ENCODE results near the gene OS9. TPM values are rescaled to one million over a fixed set of nuclear protein-coding genes. Genes with fewer than 3 reads are reported as not detected.

OS9 gene
- total RNA-seq, 4 donors from 2014 or later, result 139 to 223 (median 148) TPM

DNA sequence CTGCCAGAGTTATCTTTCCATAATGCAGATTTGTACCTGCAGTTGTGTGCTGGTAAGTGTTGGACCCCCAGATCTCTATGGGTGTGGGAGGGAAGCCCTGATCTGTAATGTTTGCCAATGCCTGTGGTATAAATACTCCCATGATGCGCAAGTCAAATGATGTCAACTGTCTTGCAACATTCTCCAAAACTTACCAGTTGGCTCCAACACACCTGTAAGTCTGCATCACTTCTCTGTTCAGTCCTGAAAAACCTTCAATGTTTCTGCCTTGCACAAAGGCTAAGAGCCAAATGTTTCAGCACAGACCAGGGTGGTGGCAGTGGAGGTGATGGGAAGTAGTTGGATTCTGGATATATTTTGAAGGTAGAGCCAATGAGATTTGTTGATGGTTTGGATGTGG is 3.1 kb downstream of the OS9 start:
- Histone ChIP-seq H3K4me1 (peaks cover 12 to 21% (median 18%) of the 10 kb centered on the region in 4 donors), H3K36me3 (peaks cover 15 to 56% (median 37%) of the 10 kb centered on the region in 4 donors), H3K27ac (replicated peaks in 1 of 4) (no peak overlapping the region), H3K9me3 (no peaks in the 10 kb centered on the region), H3K4me3 (no peak overlapping the region), H3K27me3 (no peaks in the 10 kb centered on the region)
- WGBS, result 100% methylated on average over 1 of the region's 1 CpG
- intact Hi-C loops (cut with DNase I), result no loop called here
- no peak for DNase-seq (ENCODE audit: extremely low spot score)
- TF ChIP-seq, protein P1, sequence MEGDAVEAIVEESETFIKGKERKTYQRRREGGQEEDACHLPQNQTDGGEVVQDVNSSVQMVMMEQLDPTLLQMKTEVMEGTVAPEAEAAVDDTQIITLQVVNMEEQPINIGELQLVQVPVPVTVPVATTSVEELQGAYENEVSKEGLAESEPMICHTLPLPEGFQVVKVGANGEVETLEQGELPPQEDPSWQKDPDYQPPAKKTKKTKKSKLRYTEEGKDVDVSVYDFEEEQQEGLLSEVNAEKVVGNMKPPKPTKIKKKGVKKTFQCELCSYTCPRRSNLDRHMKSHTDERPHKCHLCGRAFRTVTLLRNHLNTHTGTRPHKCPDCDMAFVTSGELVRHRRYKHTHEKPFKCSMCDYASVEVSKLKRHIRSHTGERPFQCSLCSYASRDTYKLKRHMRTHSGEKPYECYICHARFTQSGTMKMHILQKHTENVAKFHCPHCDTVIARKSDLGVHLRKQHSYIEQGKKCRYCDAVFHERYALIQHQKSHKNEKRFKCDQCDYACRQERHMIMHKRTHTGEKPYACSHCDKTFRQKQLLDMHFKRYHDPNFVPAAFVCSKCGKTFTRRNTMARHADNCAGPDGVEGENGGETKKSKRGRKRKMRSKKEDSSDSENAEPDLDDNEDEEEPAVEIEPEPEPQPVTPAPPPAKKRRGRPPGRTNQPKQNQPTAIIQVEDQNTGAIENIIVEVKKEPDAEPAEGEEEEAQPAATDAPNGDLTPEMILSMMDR (IDR thresholded peaks at IDR 0.05), result no peak
- TF ChIP-seq POLR2AphosphoS5 (IDR thresholded peaks at IDR 0.05), result no peak
- TF ChIP-seq EP300 (IDR thresholded peaks at IDR 0.05), result no peak
- no peak for TF ChIP-seq POLR2A (IDR thresholded peaks at IDR 0.05; ENCODE audit: low read depth)

DNA sequence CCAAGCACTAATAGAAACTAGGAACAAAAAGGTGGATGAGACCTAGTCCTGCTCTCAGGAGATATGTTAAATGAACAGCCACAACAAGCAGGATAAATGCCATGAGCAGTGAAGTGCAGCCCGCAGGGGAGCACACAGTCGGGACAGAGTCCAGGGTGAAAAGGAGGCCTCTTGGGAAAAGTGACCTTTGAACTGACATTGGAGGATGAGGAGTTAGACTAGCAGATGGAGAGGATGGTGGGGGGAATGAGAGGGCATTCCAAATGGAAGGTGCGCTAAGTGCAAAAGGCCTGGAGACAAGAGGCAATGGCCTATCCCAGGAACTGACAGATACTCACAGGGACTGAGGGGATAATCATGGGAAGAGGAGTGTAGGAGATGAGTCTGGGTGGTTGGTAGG is 4.5 kb downstream of the OS9 start:
- intact Hi-C loops (cut with DNase I), result no loop called here
- Histone ChIP-seq H3K4me1 (peaks cover 8 to 18% (median 14%) of the 10 kb centered on the region in 4 donors), H3K4me3 (no peak overlapping the region), H3K36me3 (peaks cover 24 to 70% (median 49%) of the 10 kb centered on the region in 4 donors), H3K27me3 (no peaks in the 10 kb centered on the region), H3K27ac (replicated peaks in 1 of 4) (no peak overlapping the region), H3K9me3 (no peaks in the 10 kb centered on the region)
- TF ChIP-seq EP300 (IDR thresholded peaks at IDR 0.05) (no peak), POLR2AphosphoS5 (IDR thresholded peaks at IDR 0.05) (no peak), POLR2A (IDR thresholded peaks at IDR 0.05; ENCODE audit: low read depth) (no peak)
- TF ChIP-seq, protein P1 (IDR thresholded peaks at IDR 0.05), result no peak
- DNase-seq (ENCODE audit: extremely low spot score), result no peak
- WGBS, result 98% methylated on average over 3 of the region's 3 CpGs

DNA sequence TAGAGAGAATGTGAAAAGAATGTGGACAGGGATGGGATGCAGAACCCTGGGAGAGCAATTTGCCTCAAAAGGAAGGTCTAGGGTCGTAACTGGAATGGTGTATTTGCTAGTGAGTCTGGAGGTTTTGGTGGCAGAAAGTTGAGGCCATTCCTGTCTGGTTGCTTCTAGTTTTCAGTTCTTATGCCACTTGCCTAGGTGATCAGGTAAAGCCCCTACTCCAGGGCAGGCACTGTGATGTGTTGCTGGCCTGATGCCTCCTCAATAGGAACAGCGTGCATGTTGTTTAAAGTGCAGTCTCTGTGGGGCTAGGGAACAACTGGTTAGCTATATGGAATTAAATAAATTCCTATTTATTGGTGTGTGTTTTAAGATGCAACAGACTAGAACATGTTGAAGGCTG is 6.4 kb downstream of the OS9 start:
- 91% methylated on average over 2 of the region's 2 CpGs for WGBS
- H3K4me1 ChIP-seq, result peaks cover 0 to 6% (median 3%) of the 10 kb centered on the region in 4 donors
- intact Hi-C loops (cut with DNase I), result no loop called here
- H3K9me3 ChIP-seq, result peaks cover 0 to 7% (median 3%) of the 10 kb centered on the region in 4 donors
- H3K4me3 ChIP-seq, result no peak overlapping the region
- H3K36me3 ChIP-seq, result peaks cover 25 to 88% (median 60%) of the 10 kb centered on the region in 4 donors
- no peaks in the 10 kb centered on the region for H3K27me3 ChIP-seq
- H3K27ac ChIP-seq (replicated peaks in 1 of 4), result no peak overlapping the region
- DNase-seq (ENCODE audit: extremely low spot score), result no peak
- TF ChIP-seq POLR2A (IDR thresholded peaks at IDR 0.05; ENCODE audit: low read depth), result no peak
- TF ChIP-seq, protein P1 (IDR thresholded peaks at IDR 0.05), result no peak
- no peak for TF ChIP-seq EP300 (IDR thresholded peaks at IDR 0.05)
- TF ChIP-seq POLR2AphosphoS5 (IDR thresholded peaks at IDR 0.05), result no peak

DNA sequence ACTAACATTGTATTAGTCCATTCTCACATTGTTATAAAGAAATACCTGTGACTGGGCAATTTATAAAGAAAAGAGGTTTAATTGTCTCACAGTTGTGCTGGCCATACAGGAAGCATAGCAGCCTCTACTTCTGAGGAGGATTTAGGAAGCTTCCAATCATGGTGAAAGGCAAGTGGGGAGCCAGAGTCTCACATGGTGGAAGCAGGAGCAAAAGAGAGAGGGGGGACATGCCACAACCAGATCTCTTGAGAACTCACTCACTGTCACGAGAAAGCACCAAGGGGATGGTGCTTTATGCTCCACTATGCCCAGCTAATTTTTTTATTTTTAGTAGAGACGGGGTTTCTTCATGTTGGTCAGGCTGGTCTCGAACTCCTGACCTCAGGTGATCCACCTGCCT is 13.3 kb downstream of the OS9 start:
- intact Hi-C loops (cut with DNase I), result no loop called here
- H3K9me3 ChIP-seq, result peaks cover 0 to 7% (median 3%) of the 10 kb centered on the region in 4 donors

More for the DNA sequence above, 13.3 kb downstream of the OS9 start:
- H3K4me1 ChIP-seq, result no peaks in the 10 kb centered on the region
- H3K27me3 ChIP-seq, result no peaks in the 10 kb centered on the region
- H3K4me3 ChIP-seq, result no peak overlapping the region
- H3K36me3 ChIP-seq, result peaks cover 18 to 81% (median 39%) of the 10 kb centered on the region in 4 donors
- WGBS, result 79% methylated on average over 3 of the region's 3 CpGs
- TF ChIP-seq, protein P1 (IDR thresholded peaks at IDR 0.05), result no peak
- TF ChIP-seq POLR2AphosphoS5 (IDR thresholded peaks at IDR 0.05) (no peak), EP300 (IDR thresholded peaks at IDR 0.05) (no peak), POLR2A (IDR thresholded peaks at IDR 0.05; ENCODE audit: low read depth) (no peak)
- no peak overlapping the region for H3K27ac ChIP-seq (replicated peaks in 1 of 4)
- DNase-seq (ENCODE audit: extremely low spot score), result no peak

Data from esophagus muscularis mucosa (tissue), 4 donors.